GM12892 (cell line): ENCODE measurements around the gene ABCB10.

Experiments
- POLR2A ChIP-seq: IDR thresholded peaks from 2 replicates; pipeline ENCODE4 v1.6.1; 2011; ENCODE audit warnings: low read depth, low read length, control low read depth
- POLR2AphosphoS5 ChIP-seq: IDR thresholded peaks from 2 replicates; pipeline ENCODE4 v1.6.1; 2011; ENCODE audit warnings: low read depth, low read length, control low read depth

DNA sequence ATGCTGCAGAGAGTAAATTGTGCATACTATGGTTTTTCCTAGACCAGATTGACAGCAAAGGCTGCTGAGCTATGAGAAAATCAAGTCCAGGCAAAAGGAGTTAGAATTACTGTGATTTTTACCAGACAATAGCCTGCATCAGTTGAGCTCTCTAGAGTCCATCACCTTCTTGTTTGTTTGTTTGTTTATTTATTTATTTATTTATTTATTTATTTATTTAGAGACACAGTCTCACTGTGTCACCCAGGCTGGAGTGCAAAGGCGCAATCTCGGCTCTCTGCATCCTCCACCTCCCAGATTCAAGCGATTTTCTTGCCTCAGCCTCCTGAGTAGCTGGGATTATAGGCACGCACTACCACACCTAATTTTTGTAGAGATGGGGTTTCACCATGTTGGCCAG, 24.2 kb upstream of the ABCB10 start:
- TF ChIP-seq POLR2A = no peak
- TF ChIP-seq POLR2AphosphoS5 = no peak
